Thoracic aorta endothelial cell (primary cell): Measurements from ENCODE around the gene MYCBP2. TPM values are rescaled to one million over a fixed set of nuclear protein-coding genes. Genes with fewer than 3 reads are reported as not detected.

Source experiments
- total RNA-seq: library from RNA; depleted of rRNA; stranded (reverse); fragments of >200 nt; gene quantifications from 2 replicates; pipeline ENCODE4 v1.2.3, GENCODE V29; 2012

Gene MYCBP2, protein sequence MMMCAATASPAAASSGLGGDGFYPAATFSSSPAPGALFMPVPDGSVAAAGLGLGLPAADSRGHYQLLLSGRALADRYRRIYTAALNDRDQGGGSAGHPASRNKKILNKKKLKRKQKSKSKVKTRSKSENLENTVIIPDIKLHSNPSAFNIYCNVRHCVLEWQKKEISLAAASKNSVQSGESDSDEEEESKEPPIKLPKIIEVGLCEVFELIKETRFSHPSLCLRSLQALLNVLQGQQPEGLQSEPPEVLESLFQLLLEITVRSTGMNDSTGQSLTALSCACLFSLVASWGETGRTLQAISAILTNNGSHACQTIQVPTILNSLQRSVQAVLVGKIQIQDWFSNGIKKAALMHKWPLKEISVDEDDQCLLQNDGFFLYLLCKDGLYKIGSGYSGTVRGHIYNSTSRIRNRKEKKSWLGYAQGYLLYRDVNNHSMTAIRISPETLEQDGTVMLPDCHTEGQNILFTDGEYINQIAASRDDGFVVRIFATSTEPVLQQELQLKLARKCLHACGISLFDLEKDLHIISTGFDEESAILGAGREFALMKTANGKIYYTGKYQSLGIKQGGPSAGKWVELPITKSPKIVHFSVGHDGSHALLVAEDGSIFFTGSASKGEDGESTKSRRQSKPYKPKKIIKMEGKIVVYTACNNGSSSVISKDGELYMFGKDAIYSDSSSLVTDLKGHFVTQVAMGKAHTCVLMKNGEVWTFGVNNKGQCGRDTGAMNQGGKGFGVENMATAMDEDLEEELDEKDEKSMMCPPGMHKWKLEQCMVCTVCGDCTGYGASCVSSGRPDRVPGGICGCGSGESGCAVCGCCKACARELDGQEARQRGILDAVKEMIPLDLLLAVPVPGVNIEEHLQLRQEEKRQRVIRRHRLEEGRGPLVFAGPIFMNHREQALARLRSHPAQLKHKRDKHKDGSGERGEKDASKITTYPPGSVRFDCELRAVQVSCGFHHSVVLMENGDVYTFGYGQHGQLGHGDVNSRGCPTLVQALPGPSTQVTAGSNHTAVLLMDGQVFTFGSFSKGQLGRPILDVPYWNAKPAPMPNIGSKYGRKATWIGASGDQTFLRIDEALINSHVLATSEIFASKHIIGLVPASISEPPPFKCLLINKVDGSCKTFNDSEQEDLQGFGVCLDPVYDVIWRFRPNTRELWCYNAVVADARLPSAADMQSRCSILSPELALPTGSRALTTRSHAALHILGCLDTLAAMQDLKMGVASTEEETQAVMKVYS (N-terminal part only)
- 140 and 145 TPM in 2 replicates for total RNA-seq

DNA sequence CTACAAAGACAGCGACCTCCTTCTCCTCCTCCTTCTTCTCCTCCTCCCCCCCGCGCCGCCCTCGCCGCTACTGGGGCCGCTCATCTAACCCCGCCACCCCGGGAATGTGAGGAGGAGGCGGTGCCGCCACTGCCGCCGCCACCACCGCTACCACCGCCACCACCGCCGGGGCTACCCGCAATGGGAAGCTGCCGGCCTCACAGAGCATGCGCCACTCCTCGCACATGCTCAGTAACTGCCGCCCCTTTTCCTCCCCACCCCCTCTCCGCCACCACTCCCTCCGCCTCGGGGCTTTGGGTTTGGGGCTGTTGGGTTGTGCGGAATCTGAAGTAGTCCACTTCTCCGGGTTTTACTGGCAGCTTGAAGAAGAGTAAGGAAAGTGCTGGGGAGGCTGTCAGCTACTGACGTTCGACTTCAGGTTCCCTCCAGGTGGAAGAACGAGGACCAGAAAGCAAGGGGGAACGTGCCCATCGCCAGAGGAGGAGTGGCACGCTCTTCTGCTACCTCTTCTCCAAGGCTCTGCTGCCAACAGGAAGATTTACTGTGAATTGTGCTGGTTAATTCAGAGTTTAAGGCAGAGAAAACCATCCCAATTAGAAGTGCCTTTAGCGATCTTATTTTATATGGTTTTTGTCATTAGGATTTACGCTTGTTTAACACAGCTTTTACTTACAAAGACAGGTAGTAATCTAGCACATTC lies at the start of gene MYCBP2:
MYCBP2 (minus strand) TSS at position 190 of the 700 bp plus-strand sequence. CDS start 319 bp downstream, outside the sequence.

DNA sequence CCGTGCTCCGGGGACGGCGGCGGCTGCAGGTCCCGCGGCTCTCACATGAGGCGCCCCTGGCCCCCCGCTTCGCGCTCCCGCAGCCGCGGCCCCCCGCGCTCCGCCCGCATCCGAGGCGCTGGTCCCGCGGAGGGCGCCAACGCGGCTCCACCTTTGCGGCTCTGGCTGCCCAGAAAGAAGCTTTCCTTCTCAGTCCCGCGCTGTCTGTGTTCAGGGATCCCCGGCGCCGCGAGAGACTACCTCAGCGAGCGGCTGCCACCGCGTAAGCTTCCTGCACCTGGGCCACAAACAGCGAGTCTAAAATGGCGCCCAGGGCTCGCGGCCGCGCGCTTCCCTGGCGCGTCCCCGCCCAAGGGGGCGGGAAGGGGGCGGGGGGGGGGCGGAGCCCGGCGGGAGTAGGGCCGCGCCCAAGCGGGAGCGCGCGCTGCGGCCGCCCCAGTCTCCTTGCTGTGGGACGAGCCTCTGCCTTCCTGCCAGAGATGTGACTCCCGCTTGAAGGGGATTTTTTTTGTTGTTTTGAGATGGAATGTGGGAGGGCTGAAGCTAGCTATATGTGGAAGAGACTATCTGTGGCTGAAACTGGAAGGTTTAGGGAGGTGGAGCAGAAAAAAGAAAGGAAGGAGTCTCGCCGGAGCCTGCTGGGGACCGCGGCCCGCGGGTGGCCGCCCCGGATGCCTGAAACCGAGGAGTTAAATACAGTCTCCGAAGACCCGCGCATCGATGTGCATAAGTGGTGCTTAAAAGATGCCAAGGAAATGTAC lies 299.9 kb downstream of the MYCBP2 start, which contains the start of gene FBXL3:
FBXL3 (minus strand) TSS at position 299 of the 761 bp plus-strand sequence. CDS start 5,299 bp downstream, outside the sequence.

Other genes starting within 250 kb of the MYCBP2 start
- gene SCEL, start 208.6 kb upstream of the MYCBP2 start, total RNA-seq = not detected in 2 replicates